ENCODE measurements around the gene PIGZ.
A peak's percentile ranks its signal among the peaks of the same experiment; 100 is the strongest.

The PIGZ gene

DNA sequence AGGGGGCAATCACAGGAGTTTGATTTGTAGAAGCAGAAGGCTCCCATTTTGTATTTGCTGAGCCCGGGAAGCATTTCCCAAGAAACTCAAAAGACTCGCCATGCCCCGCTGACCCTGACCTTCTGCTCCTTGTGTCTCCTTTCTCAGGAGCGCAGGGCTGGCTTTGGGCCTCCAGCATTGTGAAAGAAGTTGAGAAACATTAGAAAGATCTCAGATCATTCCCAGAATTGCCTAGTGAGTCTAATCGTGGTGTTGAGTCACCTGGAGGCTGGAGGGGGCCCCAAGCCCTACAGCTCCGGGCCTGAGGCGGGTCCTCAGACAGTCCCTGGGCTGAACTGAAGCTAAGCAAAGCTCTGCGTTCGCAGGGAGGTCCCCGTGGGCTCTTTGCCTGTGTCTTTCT is 10.9 kb upstream of the PIGZ start:
- no peak for DNase-seq (ENCODE audit: low spot score)

DNA sequence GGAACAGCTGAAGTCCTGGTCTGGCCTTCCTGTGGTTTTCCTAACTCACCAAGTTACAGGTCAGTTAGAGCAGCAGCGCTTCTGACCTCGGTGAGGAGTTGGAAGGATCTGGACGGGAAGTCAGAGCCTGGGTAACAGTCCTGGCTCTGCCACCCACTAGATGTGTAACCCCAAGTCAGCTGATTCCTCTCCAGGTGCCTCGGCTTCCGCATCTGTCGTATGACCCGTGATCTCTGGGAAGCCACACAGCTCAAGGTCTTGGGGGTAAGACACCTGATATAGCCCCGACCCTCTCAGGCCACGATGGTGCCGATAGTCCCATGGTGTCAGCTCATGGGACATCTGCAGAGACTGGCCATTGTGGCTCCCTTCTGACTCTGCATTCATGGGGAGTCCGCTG is 8.3 kb upstream of the PIGZ start:
- DNase-seq (ENCODE audit: low spot score), result no peak

DNA sequence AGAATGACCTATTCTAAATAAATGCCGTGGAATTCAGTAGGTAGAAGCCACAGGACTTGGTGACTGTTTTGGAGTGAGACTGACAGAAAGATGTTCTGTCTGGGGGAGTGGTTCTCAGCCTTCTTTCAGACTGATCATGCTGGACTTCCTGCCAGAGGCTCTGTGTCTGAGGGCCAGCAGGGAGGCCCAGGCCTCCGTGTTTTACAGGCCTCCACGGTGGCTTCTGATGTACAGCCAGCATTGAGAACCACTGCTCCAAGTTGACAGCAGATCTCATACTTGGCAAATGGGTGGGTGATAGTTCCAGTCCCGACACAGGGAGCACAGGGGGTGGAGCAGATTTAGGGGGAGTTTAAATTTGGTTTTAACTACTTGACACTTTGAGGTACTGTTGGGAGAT is 6.7 kb upstream of the PIGZ start:
- no peak for DNase-seq (ENCODE audit: low spot score)

DNA sequence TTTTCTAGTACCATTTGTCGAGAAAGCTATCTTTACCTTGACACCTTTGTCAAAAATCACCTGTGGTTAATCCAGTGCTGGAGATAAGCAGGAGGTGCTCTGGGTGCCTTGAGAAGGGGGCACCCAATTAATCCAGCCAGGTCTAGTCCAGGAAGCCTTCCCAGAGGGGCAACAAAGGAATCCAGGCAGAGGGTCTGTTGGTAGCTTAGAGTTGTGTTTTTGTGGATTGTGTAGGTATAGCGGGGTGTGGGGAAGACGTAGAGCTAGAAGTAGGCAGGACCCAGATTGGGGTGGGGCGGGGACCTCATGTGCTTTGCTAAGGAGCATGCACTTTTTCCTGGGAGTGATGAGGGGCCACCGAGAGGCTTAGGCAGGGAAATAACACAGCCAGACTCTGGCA is 6.0 kb upstream of the PIGZ start:
- DNase-seq (ENCODE audit: low spot score), result no peak

DNA sequence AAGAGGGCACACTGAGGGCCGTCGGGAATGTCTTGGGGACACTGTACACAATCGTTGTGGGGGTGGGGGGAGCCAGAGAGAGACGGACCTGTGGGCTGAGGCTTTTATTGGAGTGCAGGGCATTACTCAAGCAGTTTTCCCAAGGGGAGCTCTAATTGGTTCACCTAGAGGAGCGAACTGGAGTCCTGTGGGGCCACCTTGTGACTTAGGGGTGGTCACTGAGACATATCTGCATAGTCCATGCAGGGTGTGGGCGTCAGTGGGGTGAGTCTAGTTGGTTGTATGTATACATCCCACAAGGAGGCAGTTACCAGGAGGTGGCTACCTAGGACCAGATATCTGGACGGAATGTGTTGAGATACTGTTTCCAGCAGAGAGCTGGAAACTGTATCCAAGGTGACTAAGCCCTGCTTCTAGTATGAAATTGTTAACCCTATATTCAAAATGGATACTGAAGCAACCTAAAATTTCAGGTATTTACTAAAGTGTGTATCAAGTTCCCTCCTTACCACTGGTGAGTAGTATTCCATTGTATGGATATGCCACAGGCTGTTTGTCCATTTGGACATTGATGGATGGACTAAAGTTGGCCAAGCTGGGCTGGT is 2.6 kb upstream of the PIGZ start:
- no peak for DNase-seq (ENCODE audit: low spot score)

GRCh38 chr3:196970547-196971093 is 2.0 kb upstream of the PIGZ start:
- no peak for DNase-seq (ENCODE audit: low spot score)

- DNase-seq (ENCODE audit: low spot score), result peak; percentile 55
These were observed 1.3 kb upstream of the PIGZ start for GRCh38 chr3:196969660-196970546.

GRCh38 chr3:196969134-196969659 is 564 bp upstream of the PIGZ start:
- DNase-seq (ENCODE audit: low spot score), result peak; percentile 11

DNA sequence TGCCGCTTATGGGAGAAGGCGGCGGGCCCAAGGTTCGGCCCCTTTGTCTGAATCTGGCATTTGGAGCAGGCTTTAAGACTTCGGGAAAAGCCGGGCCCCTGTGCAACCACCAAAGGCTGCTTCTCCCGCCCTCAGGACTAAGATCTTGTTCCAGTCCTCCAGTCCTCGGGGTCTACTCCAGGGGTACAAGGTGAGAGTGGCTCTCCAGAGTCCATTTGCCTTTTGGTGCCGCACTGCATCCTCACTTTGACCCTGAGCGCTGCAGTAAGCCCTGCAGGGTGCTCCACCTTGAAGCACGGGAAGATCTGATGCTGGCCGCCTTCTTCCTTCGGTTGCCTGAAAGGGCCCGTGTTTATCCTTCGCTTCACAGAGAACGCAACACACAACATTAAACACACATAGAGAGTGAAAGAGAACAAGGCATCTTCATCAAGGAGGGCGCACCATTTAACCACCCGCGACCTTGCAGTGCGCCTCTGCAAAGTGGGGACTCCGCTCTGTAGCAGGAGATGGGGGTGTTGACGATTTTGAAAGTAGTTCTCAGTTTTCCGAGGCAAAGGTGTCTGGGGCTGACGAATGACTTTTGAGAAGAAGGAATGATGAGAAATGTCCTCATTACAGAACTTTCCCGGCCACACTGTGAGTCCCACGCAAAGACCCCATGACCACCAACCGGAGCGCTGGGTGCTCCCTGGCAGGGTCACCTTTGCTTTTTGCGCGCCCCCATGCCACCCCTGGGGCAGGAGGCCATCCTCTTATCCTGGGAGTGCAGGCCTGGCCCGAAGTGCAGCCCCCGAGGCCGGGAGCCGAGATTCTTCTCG is 1.0 kb downstream of the PIGZ start:
- DNase-seq (ENCODE audit: low spot score), result no peak

- DNase-seq (ENCODE audit: low spot score), result no peak
These were observed 1.9 kb downstream of the PIGZ start for GRCh38 chr3:196966526-196967401.

- DNase-seq (ENCODE audit: low spot score), result no peak
These were observed 2.8 kb downstream of the PIGZ start for GRCh38 chr3:196965804-196966173.

GRCh38 chr3:196965112-196965803 is 3.4 kb downstream of the PIGZ start:
- no peak for DNase-seq (ENCODE audit: low spot score)

- DNase-seq (ENCODE audit: low spot score), result no peak
These were observed 5.0 kb downstream of the PIGZ start for GRCh38 chr3:196963631-196963953.

GRCh38 chr3:196962930-196963630 is 5.6 kb downstream of the PIGZ start:
- DNase-seq (ENCODE audit: low spot score), result no peak

DNA sequence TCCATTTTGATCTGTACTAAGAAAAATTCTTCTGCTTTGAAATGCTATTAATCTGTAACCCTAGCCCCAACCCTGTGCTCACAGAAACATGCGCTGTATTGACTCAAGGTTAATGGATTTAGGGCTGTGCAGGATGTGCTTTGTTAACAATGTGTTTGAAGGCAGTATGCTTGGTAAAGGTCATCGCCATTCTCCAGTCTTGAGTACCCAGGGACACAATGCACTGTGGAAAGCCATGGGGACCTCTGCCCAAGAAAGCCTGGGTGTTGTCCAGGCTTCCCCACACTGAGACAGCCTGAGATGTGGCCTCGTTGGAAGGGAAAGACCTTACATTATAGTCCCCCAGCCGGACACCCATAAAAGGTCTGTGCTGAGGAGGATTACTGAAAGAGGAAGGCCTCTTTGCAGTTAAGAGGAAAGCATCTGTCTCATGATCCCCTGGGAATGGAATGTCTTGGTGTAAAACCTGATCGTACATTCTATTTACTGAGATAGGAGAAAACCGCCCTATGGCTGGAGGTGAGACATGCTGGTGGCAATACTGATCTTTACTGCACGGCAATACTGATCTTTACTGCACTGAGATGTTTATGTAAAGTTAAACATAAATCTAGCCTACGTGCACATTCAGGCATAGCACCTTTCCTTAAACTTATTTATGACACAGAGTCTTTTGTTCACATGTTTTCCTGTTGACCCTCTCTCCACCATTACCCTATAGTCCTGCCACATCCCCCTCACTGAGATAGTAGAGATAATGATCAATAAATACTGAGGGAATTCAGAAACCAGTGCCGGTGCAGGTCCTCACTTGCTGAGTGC is 6.3 kb downstream of the PIGZ start:
- DNase-seq (ENCODE audit: low spot score), result no peak

GRCh38 chr3:196954832-196955231 is 13.8 kb downstream of the PIGZ start:
- DNase-seq (ENCODE audit: low spot score), result no peak

DNA sequence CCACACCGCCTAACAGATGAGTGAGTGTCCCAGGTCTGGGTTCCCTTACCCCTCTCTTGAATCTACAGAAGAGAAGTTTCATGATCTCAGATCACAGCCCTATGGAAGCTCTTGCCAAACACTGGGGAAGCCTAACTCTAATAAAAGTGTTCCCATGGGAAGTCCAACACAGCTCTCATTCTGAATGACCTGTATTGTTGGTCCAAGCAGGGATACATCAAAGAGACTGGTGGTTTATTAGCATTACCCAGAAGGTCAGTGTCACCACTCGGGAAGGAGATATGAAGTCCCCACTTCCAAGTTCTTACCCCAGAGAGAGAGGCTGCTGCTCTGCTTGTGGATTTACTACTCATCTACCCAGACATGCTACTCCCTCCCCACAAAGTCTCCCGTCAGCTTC is 17.3 kb downstream of the PIGZ start:
- no peak for DNase-seq (ENCODE audit: low spot score)

DNA sequence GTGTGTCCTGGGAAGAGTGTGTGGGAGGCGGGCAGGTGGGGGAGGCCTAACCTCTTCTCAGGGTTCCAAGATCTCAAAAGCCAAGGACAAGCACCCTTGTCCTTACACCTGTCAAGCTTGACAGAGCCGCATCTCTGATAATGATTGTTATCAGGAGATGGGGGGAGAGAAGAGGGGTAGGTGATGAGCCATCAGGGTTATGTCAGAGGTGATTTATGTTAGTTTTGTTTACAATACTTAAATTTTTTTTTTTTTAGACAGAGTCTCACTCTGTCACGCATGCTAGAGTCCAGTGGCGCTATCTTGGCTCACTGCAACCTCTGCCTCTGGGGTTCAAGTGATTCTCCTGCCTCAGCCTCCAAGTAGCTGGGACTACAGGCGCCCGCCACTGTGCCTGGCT is 18.9 kb downstream of the PIGZ start:
- no peak for DNase-seq (ENCODE audit: low spot score)

DNA sequence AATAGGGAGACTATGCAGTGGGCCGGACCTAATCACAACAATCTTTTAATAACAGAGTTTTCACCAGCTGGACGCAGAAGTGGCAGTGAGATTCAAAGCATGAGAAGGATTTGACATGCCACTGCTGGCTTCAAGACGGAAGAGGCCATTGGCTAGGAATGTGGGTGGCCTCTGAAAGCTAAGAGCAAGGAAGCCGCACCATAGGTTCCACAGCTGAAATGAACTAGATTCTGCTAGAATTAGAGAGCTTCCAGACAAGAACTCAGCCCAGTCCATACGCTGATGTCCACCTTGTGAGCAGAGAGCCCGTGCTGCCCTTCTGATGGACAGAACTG is 19.4 kb downstream of the PIGZ start:
- DNase-seq (ENCODE audit: low spot score), result no peak

Measured in CD4-positive, alpha-beta T cell treated with Interleukin-6 at 100 ng/mL for 8 hours (primary cell).